ENCODE measurements around the gene PPARGC1A. TPM values are rescaled to one million over a fixed set of nuclear protein-coding genes. Genes with fewer than 3 reads are reported as not detected.

PPARGC1A gene
- polyA plus RNA-seq, 4 donors: 1.3 to 38.2 (median 28.0) TPM

DNA sequence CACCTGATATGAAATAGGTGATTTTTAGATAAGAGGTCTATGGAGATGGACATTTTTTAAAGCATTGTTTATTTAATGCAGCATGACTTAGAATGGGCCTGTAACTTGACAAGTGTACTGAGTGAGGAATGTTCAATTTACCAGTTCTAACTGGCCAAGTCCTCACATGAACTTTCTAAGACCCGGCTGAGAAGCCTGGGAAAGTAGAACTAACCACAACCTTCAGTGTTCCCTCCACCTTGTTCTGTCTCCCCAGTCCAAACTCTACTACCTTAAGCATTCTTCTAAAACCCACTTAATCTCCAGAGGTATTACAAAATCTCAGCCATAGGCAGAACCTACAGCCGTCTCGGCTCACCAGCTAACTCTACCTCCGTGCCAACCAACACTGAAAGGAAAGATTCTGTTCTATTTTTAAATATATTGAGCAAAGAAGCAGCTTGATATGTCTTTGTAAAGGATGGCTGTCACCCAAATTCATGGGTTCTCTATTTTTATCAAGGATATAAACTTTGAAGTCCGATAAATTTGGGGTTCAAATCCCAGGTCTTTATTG, 6.8 kb downstream of the PPARGC1A start:
- DNase-seq (ENCODE audit: low read depth in 4 of 4, low spot score in 3 of 4): no peak

DNA sequence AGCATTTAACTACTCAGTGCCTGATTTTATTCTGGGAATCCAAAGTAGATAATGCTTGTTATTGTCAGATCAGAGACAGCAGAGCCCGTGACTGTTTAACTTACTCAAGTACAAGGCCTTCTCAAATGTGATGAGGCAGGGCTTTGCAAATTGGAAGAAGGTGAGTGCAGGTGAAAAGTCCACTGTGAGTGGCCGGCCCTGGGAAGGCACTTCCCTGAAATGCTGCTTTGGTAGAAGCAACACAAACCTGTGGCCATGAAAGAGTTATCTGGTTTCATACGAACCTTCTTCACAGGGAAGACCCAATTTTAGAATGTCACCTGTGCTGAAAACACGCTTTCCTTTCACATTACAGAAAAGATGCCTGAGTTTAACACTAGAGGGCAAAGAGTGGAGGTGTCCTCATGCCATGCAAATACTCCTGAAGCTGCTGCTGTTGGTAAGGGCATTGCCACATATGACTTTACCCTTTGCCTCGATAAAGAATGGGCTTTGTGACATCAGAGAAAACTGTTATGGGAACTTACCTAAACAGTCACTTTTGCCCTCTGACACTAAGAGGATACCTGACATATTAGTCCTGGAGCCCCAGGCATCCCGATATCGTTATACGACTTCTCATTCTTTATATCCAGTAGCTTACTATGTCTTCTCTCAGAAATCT, 8.0 kb downstream of the PPARGC1A start:
- DNase-seq (ENCODE audit: low read depth in 4 of 4, low spot score in 3 of 4): no peak

GRCh38 chr4:23881052-23881501, 8.8 kb downstream of the PPARGC1A start:
- DNase-seq (ENCODE audit: low read depth in 4 of 4, low spot score in 3 of 4): no peak

- no peak for DNase-seq (ENCODE audit: low read depth in 4 of 4, low spot score in 3 of 4)
Observed at GRCh38 chr4:23878912-23879732, 10.7 kb downstream of the PPARGC1A start.

DNA sequence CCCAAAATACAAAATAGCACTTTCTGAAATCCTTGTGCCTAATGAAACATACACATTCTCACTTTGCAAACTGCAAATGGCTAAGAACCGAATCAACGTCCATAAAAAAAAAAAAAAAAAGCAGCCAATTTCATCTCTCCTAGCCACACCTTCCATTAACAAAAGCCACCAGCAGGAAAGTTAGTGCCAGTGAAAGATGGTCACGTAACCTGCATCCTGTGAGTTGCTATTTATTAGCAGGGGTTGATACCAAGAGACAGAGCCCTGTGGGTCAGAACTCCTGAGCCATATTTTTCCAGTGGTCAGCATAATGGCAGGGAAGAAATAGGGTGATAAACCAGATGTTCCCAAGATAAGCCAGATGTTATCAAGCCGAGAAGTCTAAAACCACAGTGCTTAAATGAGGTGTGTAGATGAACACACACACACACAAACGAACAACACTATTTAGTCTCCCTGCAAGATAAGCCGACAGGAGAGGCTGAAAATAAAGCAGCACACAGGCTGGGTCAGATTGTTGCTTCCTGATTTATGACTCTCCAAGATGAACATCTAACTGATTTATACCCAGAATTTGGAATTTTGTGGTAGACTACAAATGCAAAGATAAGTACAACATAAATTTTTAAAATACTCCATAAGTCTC, 11.5 kb downstream of the PPARGC1A start:
- DNase-seq (ENCODE audit: low read depth in 4 of 4, low spot score in 3 of 4): no peak

GRCh38 chr4:23877758-23878229, 12.1 kb downstream of the PPARGC1A start:
- DNase-seq (ENCODE audit: low read depth in 4 of 4, low spot score in 3 of 4): no peak

GRCh38 chr4:23876418-23877089, 13.3 kb downstream of the PPARGC1A start:
- no peak for DNase-seq (ENCODE audit: low read depth in 4 of 4, low spot score in 3 of 4)

- DNase-seq (ENCODE audit: low read depth in 4 of 4, low spot score in 3 of 4): no peak
Observed at GRCh38 chr4:23875317-23875716, 14.5 kb downstream of the PPARGC1A start.

GRCh38 chr4:23874536-23874901, 15.3 kb downstream of the PPARGC1A start:
- no peak for DNase-seq (ENCODE audit: low read depth in 4 of 4, low spot score in 3 of 4)

GRCh38 chr4:23873717-23874535, 15.9 kb downstream of the PPARGC1A start:
- no peak for DNase-seq (ENCODE audit: low read depth in 4 of 4, low spot score in 3 of 4)

- no peak for DNase-seq (ENCODE audit: low read depth in 4 of 4, low spot score in 3 of 4)
Observed at GRCh38 chr4:23871426-23871825, 18.4 kb downstream of the PPARGC1A start.

DNA sequence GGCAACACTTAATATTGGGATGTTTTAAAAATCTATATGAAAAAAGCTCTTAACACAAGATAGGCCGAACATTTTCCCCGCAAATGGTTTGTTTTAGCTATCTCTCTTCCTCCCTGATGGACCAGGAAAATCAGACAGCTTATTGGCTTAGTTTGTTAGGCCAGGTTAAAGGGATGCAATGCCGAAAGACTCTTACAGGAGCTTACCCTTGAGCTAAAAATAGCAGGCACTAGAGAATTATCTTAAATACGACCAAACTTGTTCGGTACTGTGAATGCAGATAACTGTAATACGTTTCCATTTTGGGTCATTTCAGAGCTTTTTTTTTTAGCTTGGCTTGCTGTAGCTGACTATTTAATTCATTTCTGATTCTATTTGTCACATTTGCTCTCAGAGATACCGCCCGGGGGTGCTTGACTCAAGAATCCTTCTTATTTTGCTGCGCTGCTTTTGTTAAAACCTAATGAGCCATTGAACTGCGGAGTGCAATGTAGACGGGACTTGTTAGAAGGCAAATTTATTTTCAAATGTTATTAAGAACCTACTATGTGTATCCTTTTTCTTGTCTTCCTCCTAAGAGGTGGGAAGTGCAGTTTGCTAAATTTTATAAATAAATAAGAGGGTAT, 23.3 kb downstream of the PPARGC1A start:
- DNase-seq (ENCODE audit: low read depth in 4 of 4, low spot score in 3 of 4): no peak

- no peak for DNase-seq (ENCODE audit: low read depth in 4 of 4, low spot score in 3 of 4)
Observed at GRCh38 chr4:23861897-23862296, 27.9 kb downstream of the PPARGC1A start.

GRCh38 chr4:23860919-23861318, 28.9 kb downstream of the PPARGC1A start:
- no peak for DNase-seq (ENCODE audit: low read depth in 4 of 4, low spot score in 3 of 4)

GRCh38 chr4:23857367-23857959, 32.4 kb downstream of the PPARGC1A start:
- DNase-seq (ENCODE audit: low read depth in 4 of 4, low spot score in 3 of 4): no peak

DNA sequence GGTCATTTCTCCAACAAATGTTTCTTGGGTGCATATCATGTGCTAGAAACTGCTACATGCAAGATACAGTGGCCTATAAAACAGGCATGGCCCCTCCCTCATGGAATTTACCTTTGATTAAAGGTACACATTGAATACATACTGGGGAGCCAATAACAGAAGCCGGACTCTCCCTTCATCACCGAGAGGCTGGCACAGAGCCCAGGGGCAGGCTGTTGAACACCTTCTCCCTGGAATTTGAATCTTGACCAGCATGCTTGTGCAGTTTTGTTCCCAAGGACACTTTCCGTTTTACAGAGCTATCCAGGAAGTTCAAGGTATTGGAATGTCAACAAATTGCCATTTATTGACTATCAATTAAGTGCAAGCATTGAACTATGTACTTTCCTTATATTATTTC, 33.2 kb downstream of the PPARGC1A start:
- DNase-seq (ENCODE audit: low read depth in 4 of 4, low spot score in 3 of 4): no peak

DNA sequence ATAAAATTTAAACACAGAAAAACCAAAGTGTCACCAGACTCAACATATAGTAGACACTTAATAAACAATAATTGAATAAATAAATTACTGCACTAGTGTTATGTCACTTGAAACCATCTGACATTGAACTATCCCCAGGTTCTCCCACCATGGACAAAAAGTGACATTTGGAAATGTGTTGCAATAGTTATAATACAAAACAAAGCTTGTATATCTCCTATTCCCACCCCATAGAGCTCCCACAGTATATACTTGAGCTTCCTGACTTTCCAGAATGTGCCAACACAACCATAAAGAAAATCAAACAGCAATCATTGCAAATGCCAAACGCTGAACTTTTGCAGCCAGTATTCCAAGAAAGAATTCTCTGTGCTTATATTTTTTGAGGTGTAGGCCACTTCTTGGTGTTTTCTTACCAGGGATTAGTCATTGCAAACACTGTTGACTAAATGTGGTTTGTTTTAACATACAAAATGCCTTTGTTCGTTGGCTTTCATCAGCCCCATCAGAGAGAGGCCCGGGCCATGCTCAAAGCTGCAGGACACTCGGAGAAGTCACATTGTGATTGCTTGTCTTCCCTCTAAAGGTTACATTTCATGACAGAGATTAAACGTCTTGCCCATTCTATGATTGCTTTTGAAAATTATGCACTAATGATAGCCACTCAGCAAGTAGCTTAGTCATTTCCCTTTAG, 33.8 kb downstream of the PPARGC1A start:
- no peak for DNase-seq (ENCODE audit: low read depth in 4 of 4, low spot score in 3 of 4)

DNA sequence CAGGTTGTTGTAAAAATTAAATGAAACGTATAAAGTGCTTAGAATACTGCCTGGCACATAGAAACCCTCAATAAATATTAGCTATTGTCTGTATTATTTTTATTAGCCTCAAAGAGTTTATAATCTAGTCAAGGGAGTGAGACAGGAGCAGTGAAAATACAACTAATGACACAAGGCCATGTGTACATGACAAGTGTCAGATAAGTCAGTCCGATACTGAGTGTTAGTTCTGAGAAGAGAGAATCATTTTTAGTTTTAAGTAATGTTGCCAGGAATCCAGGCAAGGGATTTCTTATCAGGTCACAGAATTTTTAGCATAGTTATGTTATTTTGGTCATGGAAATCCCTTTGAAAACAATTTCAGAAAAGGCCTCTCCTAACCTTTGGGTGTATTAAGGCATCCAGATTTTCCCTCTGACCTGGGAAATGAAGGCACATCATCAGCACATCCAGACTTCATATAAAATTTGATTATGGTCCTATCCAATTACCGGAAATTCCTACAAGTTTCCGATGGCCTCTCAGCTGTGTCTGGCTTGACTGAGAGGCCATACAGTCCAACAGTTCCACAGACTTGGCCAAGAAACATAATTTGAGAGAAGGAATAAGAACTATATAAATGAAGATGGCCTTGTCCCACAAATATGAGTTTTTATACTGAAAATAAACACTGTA, 35.7 kb downstream of the PPARGC1A start:
- no peak for DNase-seq (ENCODE audit: low read depth in 4 of 4, low spot score in 3 of 4)

Data from left renal pelvis (tissue), 4 donors.